Measurements from ENCODE around the gene MRPS22. TPM values are rescaled to one million over a fixed set of nuclear protein-coding genes. Genes with fewer than 3 reads are reported as not detected.
"Not testable (repeated sequence)": the region's sequence is repeated elsewhere in the genome, so short reads cannot be mapped to it uniquely, and the experiment has no call there.

MRPS22 gene
- total RNA-seq, 2 donors from 2014 or later = 57.2 to 64.3 TPM

- ATAC-seq = no peak
- intact Hi-C loops (cut with DNase I) = loop anchor here (2.0 to 5.0 kb wide), 4 partner anchors 215 to 391 kb away; no protein-coding TSS in a partner anchor
- DNase-seq = no peak
Measured at GRCh38 chr3:139327861-139328260, 16.0 kb upstream of the MRPS22 start.

- ATAC-seq = no peak
- DNase-seq = no peak
- intact Hi-C loops (cut with DNase I) = loop anchor here (2.0 to 5.0 kb wide), 4 partner anchors 216 to 392 kb away; no protein-coding TSS in a partner anchor
Measured at GRCh38 chr3:139328356-139328755, 15.5 kb upstream of the MRPS22 start.

DNA sequence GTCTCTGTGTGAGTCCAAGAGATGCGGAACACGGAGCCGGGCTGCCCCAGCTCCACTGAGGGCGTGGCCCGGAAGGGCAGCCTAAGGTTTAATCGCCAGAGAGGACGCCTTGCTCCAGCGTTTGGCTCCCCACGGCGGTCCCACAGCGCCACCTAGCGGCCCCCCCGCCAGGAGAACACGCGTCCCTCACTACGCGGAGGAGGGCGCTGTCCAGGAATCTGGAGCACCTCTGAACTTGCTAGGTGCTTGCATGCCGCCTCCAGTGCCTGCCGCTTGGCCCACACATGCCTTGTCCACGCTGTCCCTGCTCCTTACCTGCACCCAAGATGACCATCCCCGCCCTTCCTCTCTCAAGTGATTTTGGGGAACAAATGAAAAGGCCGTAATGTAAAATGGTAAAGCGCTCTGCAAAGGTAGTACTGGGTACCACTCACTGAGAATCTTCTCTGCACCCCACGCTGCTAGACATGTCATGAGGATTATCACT lies 14.4 kb upstream of the MRPS22 start:
- DNase-seq (peak; percentile 88), ATAC-seq (peak; percentile 96 to 99)
- intact Hi-C loops (cut with DNase I) = loop anchor here (2.0 to 5.0 kb wide), 4 partner anchors 217 to 393 kb away; no protein-coding TSS in a partner anchor

DNA sequence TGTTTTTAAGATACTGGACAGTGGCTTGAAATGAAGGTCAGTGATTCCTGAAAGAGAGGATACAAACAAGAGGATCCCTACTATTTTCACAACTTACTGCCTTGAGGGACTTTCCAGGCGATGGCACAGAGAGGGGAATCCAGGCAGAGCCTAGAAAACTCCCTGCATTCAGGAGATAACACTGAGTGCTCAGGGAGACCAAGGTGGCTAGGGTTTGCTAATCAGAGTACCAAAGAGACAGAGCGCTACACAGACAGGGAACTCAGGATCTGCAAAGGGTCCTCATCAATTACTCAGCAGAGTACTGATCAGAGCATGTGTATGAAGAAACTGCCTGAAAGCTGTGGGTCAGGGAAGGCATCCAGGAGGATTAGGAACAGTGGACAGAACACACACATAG lies 11.7 kb upstream of the MRPS22 start:
- intact Hi-C loops (cut with DNase I) = no loop called here
- DNase-seq (no peak), ATAC-seq (no peak)

DNA sequence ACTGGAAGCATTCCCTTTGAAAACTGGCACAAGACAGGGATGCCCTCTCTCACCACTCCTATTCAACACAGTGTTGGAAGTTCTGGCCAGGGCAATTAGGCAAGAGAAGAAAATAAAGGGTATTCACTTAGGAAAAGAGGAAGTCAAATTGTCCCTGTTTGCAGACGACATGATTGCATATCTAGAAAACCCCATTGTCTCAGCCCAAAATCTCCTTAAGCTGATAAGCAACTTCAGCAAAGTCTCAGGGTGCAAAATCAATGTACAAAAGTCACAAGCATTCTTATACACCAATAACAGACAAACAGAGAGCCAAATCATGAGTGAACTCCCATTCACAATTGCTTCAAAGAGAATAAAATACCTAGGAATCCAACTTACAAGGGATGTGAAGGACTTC lies 9.1 kb upstream of the MRPS22 start:
- intact Hi-C loops (cut with DNase I); ATAC-seq; DNase-seq: not testable (repeated sequence)

DNA sequence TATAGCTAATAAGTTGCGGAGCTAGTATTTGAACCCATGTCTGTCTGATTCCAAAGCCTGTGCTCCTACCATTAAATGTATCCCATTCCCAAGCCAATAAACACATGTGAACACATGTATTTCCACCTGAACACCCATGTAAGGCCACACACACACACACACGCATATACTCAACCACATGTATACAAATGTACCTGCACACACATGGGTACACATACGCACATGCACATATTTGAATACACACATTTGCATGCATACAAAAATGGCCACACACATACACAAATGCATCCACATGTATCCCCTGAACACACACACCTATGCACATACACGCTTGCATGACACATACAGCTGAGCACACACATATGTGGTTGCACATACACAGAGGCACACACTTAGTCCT lies 5.4 kb upstream of the MRPS22 start:
- intact Hi-C loops (cut with DNase I) = no loop called here
- ATAC-seq (no peak), DNase-seq (no peak)

- DNase-seq (no peak), ATAC-seq (no peak)
- intact Hi-C loops (cut with DNase I) = no loop called here
Measured at GRCh38 chr3:139339219-139339906, 4.5 kb upstream of the MRPS22 start.

DNA sequence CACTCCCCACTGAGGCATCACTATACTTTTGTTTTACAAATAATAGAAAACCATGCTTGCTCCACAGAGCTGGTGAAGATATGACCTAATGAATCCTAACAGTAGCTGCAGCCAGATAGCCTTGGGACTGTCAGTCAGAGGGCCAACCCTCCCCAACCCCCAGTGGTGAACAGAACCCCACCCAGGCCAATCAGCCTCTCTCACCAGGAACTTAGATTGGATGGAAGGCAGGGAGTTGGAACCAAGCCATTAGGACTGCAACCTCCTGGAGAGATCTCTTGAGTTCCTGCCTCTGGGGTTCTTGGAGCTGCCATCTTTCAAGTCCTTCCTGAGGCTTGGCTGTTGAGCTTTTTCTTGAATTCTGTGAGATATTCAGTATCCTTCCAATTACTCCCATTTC lies 3.0 kb upstream of the MRPS22 start:
- intact Hi-C loops (cut with DNase I) = no loop called here
- DNase-seq = no peak

DNA sequence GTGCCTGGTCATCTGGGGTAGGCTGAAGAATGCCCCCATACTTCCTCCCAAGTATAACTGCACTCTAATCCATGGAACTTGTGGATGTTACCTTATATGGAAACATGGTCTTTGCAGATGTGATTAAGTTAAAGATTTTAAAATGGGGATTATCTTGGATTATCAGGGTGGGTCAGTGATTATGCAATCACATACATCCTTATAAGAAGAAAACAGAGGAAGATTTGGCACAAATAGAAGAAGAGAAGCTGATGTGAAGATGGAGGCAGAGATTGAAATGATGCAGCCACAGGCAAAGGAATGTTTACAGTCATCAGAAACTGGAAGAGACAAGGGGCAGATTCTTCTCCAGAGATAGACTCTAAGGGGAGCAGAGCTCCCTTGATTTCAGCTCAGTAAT lies 1.8 kb upstream of the MRPS22 start:
- ATAC-seq = no peak
- intact Hi-C loops (cut with DNase I) = no loop called here
- DNase-seq = no peak

More for the DNA sequence above, 3.0 kb upstream of the MRPS22 start:
- ATAC-seq = no peak

- ATAC-seq (no peak), DNase-seq (no peak)
- intact Hi-C loops (cut with DNase I) = loop anchor here in 1 of 2 donors (5.0 kb wide), 1 partner anchor 36 kb away; no protein-coding TSS in a partner anchor
Measured at GRCh38 chr3:139346771-139347170, 3.0 kb downstream of the MRPS22 start.

- peak; percentile 53 to 73 for ATAC-seq
- DNase-seq = no peak
- intact Hi-C loops (cut with DNase I) = no loop called here
Measured at GRCh38 chr3:139353920-139354556, 10.2 kb downstream of the MRPS22 start.

GRCh38 chr3:139354661-139355060 lies 10.8 kb downstream of the MRPS22 start:
- intact Hi-C loops (cut with DNase I) = no loop called here
- ATAC-seq (no peak), DNase-seq (no peak)

GRCh38 chr3:139355476-139355875 lies 11.7 kb downstream of the MRPS22 start:
- ATAC-seq (peak in 1 of 2 donors; percentile 19), DNase-seq (peak; percentile 30)
- intact Hi-C loops (cut with DNase I) = no loop called here

DNA sequence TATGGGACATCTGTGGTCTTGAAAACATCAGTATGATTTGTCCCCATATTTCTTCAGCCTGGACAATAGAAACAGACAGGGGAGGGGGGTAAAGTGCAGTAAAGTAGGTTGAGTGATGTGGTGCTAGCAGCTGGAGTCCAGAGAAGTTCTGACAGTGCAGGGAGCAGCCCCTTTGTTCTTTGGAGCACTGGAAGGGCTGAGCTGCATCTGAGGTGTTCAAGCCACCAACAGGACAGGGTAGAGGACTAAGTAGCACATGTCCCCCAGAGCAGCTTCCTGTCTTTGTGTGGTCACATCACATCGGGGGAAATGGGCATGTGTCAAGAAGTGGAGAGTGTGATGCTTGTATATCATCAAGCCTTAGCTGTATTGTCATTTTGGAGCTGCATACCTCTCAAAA lies 12.1 kb downstream of the MRPS22 start:
- DNase-seq = no peak
- ATAC-seq = no peak
- intact Hi-C loops (cut with DNase I) = no loop called here

DNA sequence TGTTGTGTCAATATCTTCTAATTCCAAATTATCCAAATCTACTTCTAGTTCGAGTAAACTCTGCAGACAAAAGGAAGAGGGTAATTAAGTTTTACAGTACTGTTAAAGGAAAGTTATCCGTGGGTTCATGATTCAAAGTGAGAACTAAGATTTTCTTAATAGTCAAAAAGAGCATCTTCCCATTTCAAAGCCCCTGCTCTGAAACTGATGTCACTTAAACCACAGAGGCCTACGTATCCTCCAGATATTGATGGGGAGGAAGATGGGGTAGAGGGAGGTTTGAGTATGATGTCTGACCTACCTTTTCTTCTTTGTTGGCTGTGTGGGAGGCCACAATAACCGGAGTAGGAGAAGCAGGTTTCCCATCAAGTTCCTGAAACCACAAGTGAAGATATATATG lies 14.1 kb downstream of the MRPS22 start:
- no peak for DNase-seq
- no peak for ATAC-seq
- intact Hi-C loops (cut with DNase I) = no loop called here

- intact Hi-C loops (cut with DNase I) = no loop called here
- ATAC-seq (no peak), DNase-seq (no peak)
Measured at GRCh38 chr3:139358841-139359562, 15.2 kb downstream of the MRPS22 start.

- no peak for ATAC-seq
- DNase-seq = no peak
- intact Hi-C loops (cut with DNase I) = no loop called here
Measured at GRCh38 chr3:139361276-139361675, 17.5 kb downstream of the MRPS22 start.

DNA sequence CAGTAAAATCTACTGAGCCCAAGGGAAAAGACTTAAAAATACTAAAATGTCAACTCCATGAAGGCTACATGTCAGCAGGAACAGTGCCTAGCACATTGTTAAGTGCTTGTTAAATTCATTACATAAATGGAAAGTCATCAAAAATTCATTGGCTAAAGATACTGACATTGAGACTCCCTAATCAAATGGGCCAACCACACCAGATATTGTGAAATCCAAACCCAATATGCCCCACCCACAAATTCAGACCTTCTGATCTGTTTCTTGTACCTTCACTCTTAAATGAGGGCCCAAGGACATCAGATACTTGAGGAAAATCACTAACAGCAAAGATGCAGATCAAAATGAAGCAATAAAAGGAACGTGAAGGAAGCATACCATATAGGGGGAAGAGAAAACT lies 20.7 kb downstream of the MRPS22 start:
- ATAC-seq (no peak), DNase-seq (no peak)
- intact Hi-C loops (cut with DNase I) = no loop called here

DNA sequence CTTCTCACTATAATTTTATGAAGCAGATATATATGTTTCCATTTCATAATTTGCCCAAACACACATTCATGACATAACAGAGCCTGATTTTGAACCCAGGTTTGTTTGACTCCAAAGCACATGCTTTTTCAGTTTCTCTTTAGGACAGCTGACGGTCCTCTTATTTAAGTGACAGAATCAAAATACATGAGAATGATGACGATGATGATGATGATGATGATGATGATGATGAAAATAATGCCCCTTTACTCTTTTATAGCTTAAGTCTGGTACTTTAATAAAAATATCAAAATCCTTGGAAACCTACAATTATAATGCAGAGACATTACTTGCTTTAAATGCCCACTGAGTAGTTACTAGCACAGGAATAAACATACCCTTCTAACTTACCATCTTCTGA lies 30.3 kb downstream of the MRPS22 start:
- intact Hi-C loops (cut with DNase I) = no loop called here
- ATAC-seq (no peak), DNase-seq (no peak)

DNA sequence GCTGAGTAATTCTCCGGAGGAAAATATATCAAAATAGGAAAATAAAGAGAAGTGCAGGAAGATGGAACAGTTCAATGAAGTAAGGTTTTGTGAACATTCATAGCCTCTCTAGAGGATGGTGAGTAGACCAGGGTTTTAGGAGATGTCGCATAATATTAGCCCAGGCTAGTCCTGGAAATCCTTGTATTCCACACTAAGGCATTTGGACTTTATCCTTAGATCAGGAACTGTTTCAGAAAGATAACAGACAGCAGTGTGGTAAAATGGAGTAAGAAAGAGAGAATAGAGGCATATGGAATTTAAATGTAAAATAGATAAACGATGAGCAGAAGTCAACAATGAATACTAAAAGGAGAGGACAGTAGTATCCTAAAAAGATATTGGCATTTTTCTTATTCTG lies 33.6 kb downstream of the MRPS22 start:
- intact Hi-C loops (cut with DNase I) = no loop called here
- ATAC-seq (no peak), DNase-seq (no peak)
